Mesendoderm (in vitro differentiated cells): Measurements from ENCODE around the gene MYO1B.

Source experiments
- DNase-seq: peaks from one replicate; pipeline ENCODE4 v3.0.0; 2013
- H2AK5ac ChIP-seq: 2 replicates; pipeline ENCODE4 v1.6.1; 2013; ENCODE audit warnings: low read length, inconsistent platforms
- H2BK120ac ChIP-seq: 2 replicates; pipeline ENCODE4 v1.6.1; 2013; ENCODE audit warnings: low read depth, mild to moderate bottlenecking, low read length, moderate library complexity, mixed read lengths
- H2BK15ac ChIP-seq: replicated peaks from 2 replicates; pipeline ENCODE4 v1.6.1; 2013; ENCODE audit warnings: low read depth, mild to moderate bottlenecking, moderate library complexity
- H2BK5ac ChIP-seq: 2 replicates; pipeline ENCODE4 v1.6.1; 2013; ENCODE audit warnings: low read length, inconsistent platforms
- H3K18ac ChIP-seq: 2 replicates; pipeline ENCODE4 v1.6.1; 2013; ENCODE audit warnings: mild to moderate bottlenecking, low read length, mixed read lengths
- H3K23ac ChIP-seq: one replicate; pipeline ENCODE4 v1.6.1; 2013; ENCODE audit warnings: low read length
- H3K27ac ChIP-seq: 2 replicates; pipeline ENCODE4 v1.5.1; 2013; ENCODE audit warnings: low read depth, mild to moderate bottlenecking, inconsistent platforms, low read length, moderate library complexity
- H3K27me3 ChIP-seq: 2 replicates; pipeline ENCODE4 v1.6.1; 2013; ENCODE audit warnings: low read length, control low read depth, mild to moderate bottlenecking, inconsistent platforms; ENCODE audit not compliant: insufficient read depth, poor library complexity
- H3K36me3 ChIP-seq: 2 replicates; pipeline ENCODE4 v1.6.1; 2013; ENCODE audit warnings: low read length, inconsistent platforms; ENCODE audit not compliant: control insufficient read depth, insufficient read depth
- H3K4ac ChIP-seq: one replicate; pipeline ENCODE4 v1.6.1; 2013; ENCODE audit warnings: low read depth, mild to moderate bottlenecking, low read length, moderate library complexity
- H3K4me1 ChIP-seq: 2 replicates; pipeline ENCODE4 v1.6.1; 2013; ENCODE audit warnings: low read depth, low read length, inconsistent platforms; ENCODE audit not compliant: control insufficient read depth
- H3K4me2 ChIP-seq: 2 replicates; pipeline ENCODE4 v1.6.1; 2013; ENCODE audit warnings: low read length
- H3K4me3 ChIP-seq: 2 replicates; pipeline ENCODE4 v1.5.1; 2013; ENCODE audit warnings: mild to moderate bottlenecking, low read length
- H3K56ac ChIP-seq: one replicate; pipeline ENCODE4 v1.6.1; 2013; ENCODE audit warnings: low read length
- H3K79me1 ChIP-seq: 2 replicates; pipeline ENCODE4 v1.6.1; 2013; ENCODE audit warnings: low read length, inconsistent platforms
- H3K79me2 ChIP-seq: 2 replicates; pipeline ENCODE4 v1.6.1; 2013; ENCODE audit warnings: mild to moderate bottlenecking, low read length; ENCODE audit not compliant: control insufficient read depth, insufficient read depth
- H3K9ac ChIP-seq: 2 replicates; pipeline ENCODE4 v1.6.1; 2013; ENCODE audit warnings: low read length, inconsistent platforms
- H4K5ac ChIP-seq: one replicate; pipeline ENCODE4 v1.6.1; 2013; ENCODE audit warnings: low read length
- H4K8ac ChIP-seq: one replicate; pipeline ENCODE4 v1.6.1; 2013; ENCODE audit warnings: low read depth, mild to moderate bottlenecking, control low read depth, low read length, moderate library complexity
- WGBS: extraction: QIAGEN DNeasy Blood & Tissue Kit; methylation state at CpG from one replicate; pipeline ENCODE4 v1.1.7; 2013; ENCODE audit warnings: low lambda C conversion rate, missing lambda C conversion rate; ENCODE audit not compliant: insufficient coverage; ENCODE audit errors: extremely low coverage; 5-methylcytosine and 5-hydroxymethylcytosine counted together

The MYO1B gene

GRCh38 chr2:191202209-191202721, 42.9 kb upstream of the MYO1B start:
- Histone ChIP-seq H3K27ac (no peak overlapping the region), H2BK15ac (no peak overlapping the region), H2AK5ac (no peak overlapping the region), H3K23ac (no peak overlapping the region), H3K9ac (no peak overlapping the region), H3K79me2 (no peaks in the 10 kb centered on the region), H3K56ac (no peak overlapping the region), H2BK5ac (no peak overlapping the region), H3K4me2 (no peak overlapping the region), H3K79me1 (no peaks in the 10 kb centered on the region), H4K8ac (no peak overlapping the region), H2BK120ac (no peak overlapping the region), H4K5ac (no peak overlapping the region), H3K18ac (no peak overlapping the region), H3K36me3 (no peaks in the 10 kb centered on the region), H3K4me3 (no peak overlapping the region), H3K4ac (no peak overlapping the region), H3K4me1 (no peaks in the 10 kb centered on the region), H3K27me3 (no peaks in the 10 kb centered on the region)
- WGBS, result no CpG with 5 or more reads among the region's 2 CpGs
- no peak for DNase-seq

DNA sequence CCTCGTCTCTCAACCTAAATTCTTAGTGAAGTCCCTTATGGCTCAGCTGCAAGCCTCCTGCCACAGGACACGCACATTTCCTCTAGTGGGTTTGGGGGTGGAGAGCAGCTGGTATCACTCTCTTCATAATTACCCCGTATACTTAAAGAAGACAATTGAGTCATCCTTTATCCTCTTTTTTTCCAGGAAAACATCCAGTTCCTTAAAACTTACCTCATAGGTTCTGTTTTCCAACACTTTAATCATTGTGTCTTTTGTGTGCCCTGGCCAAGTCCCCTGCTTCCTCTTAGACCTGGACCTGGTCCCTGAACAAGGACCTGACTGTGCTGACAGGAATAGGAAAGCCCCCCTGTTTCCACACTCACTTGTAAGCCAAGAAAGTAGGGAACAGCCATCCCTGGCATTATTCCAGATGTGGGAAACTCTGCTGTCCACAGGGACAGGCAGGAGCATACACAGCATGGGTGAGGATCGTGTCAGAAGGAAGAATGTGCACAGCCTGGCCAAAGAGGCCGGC, 42.3 kb upstream of the MYO1B start:
- no peak overlapping the region for H2AK5ac ChIP-seq
- no peak overlapping the region for H2BK15ac ChIP-seq
- H3K4me2 ChIP-seq, result no peak overlapping the region
- no peaks in the 10 kb centered on the region for H3K27me3 ChIP-seq
- no peak overlapping the region for H3K9ac ChIP-seq
- no peak for DNase-seq
- no peaks in the 10 kb centered on the region for H3K36me3 ChIP-seq
- H2BK5ac ChIP-seq, result no peak overlapping the region
- no peaks in the 10 kb centered on the region for H3K79me2 ChIP-seq
- H3K4me3 ChIP-seq, result no peak overlapping the region
- H2BK120ac ChIP-seq, result no peak overlapping the region
- H3K56ac ChIP-seq, result no peak overlapping the region
- WGBS, result no CpG with 5 or more reads among the region's 5 CpGs
- H3K79me1 ChIP-seq, result no peaks in the 10 kb centered on the region
- no peaks in the 10 kb centered on the region for H3K4me1 ChIP-seq
- no peak overlapping the region for H3K23ac ChIP-seq
- H4K8ac ChIP-seq, result no peak overlapping the region
- no peak overlapping the region for H3K4ac ChIP-seq
- H3K18ac ChIP-seq, result no peak overlapping the region
- no peak overlapping the region for H3K27ac ChIP-seq
- H4K5ac ChIP-seq, result no peak overlapping the region

DNA sequence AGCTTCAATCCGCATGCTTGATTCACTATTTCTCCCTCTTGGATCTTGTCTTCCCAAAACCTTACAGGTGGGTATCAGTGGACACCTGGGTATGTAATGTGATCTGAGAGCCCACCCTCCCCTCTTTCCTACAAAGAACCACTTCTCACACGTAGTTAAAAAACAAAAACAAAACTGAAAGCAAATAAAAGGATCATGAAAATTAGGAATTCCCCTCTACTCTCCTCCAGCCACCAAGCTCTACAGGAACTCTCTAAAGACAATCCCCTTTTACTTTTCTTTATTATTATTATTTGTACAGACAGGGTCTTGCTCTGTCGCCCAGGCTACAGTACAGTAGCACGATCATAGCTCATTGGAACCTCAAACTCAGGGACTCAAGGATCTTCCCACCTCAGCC, 40.8 kb upstream of the MYO1B start:
- Histone ChIP-seq H2BK120ac (no peak overlapping the region), H2AK5ac (no peak overlapping the region), H2BK5ac (no peak overlapping the region), H3K79me2 (no peaks in the 10 kb centered on the region), H3K27me3 (no peaks in the 10 kb centered on the region), H4K5ac (no peak overlapping the region), H3K4me1 (no peaks in the 10 kb centered on the region), H3K23ac (no peak overlapping the region), H3K4me3 (no peak overlapping the region), H4K8ac (no peak overlapping the region), H3K4me2 (no peak overlapping the region), H3K79me1 (no peaks in the 10 kb centered on the region), H2BK15ac (no peak overlapping the region), H3K36me3 (no peaks in the 10 kb centered on the region), H3K27ac (no peak overlapping the region), H3K56ac (no peak overlapping the region), H3K9ac (no peak overlapping the region), H3K4ac (no peak overlapping the region), H3K18ac (no peak overlapping the region)
- no peak for DNase-seq
- no CpG with 5 or more reads among the region's 4 CpGs for WGBS

DNA sequence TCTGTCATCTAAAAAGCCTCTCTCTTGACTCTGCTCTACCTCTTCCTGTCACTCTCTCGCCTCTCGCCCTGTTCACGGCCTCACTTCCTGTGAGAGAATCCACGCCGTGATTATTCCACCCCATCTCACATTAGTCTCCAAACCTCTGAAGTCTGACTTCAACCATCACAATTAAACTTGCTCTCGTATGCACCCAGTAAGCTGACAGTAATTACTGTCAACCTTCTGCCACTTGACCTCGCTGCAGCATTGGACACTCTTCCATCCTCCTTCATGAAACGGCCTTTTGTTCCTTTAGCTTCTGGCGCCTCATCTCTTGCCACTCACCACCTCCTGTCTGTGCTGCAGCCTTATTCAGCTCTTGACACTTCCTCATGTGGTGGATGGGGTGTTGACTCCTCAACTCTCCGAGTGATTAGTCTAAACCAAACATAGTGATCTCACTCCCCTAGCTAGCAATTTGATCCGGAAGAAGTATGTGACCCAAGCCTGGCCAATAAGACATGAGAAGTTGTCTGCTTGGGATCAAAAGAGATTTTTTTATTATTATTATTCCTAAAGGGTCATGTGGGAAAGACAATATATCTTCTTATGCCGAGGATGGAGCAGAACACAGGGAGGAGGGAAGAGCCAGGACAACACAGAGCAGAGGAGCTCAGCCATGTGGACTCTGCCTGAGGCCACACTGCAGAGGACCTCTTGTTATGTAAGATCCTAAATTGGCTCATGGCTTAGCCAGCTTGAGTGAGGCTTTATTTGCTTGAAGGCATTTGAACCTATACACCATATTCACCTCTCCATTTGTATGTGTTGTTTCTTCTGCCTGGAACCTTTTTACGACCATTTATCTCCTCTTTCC, 38.4 kb upstream of the MYO1B start:
- Histone ChIP-seq H2AK5ac (no peak overlapping the region), H3K4me2 (no peak overlapping the region), H3K27ac (no peak overlapping the region), H3K9ac (no peak overlapping the region), H3K4ac (no peak overlapping the region), H3K56ac (no peak overlapping the region), H3K36me3 (no peaks in the 10 kb centered on the region), H3K27me3 (no peaks in the 10 kb centered on the region), H3K79me1 (no peaks in the 10 kb centered on the region), H3K18ac (no peak overlapping the region), H2BK15ac (no peak overlapping the region), H3K4me1 (no peaks in the 10 kb centered on the region), H3K23ac (no peak overlapping the region), H2BK120ac (no peak overlapping the region), H3K4me3 (no peak overlapping the region), H4K5ac (no peak overlapping the region), H3K79me2 (no peaks in the 10 kb centered on the region), H2BK5ac (no peak overlapping the region), H4K8ac (peak overlapping the region; percentile 13)
- no CpG with 5 or more reads among the region's 13 CpGs for WGBS
- no peak for DNase-seq

DNA sequence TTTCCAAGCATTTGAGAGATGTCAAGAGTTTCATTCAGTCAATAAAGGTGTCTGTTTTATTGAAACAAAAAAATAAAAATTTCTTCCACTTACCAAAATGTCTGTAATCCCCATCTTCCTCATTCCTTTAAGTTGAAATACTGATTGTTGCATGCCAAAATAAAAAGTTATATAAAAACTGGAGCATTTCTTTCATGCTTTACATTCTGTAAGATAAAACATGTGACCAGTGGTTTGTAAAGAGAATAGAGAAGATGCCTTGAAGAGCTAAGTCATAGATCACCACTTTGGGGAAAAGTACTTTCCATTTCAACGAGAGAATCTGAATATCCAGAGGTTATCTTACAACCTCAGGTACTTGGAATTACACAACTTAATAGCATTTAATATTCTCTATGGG, 35.9 kb upstream of the MYO1B start:
- H3K4me1 ChIP-seq, result no peaks in the 10 kb centered on the region
- WGBS, result no CpG with 5 or more reads among the region's 1 CpG
- H4K8ac ChIP-seq, result no peak overlapping the region
- H3K23ac ChIP-seq, result no peak overlapping the region
- H3K4me2 ChIP-seq, result no peak overlapping the region
- H3K79me2 ChIP-seq, result no peaks in the 10 kb centered on the region
- no peak overlapping the region for H3K9ac ChIP-seq
- H3K27me3 ChIP-seq, result no peaks in the 10 kb centered on the region
- no peak overlapping the region for H3K18ac ChIP-seq
- H3K4me3 ChIP-seq, result no peak overlapping the region
- no peak overlapping the region for H4K5ac ChIP-seq
- no peaks in the 10 kb centered on the region for H3K36me3 ChIP-seq
- no peak overlapping the region for H3K56ac ChIP-seq
- H2AK5ac ChIP-seq, result no peak overlapping the region
- H2BK120ac ChIP-seq, result no peak overlapping the region
- no peak overlapping the region for H3K27ac ChIP-seq
- H2BK15ac ChIP-seq, result no peak overlapping the region
- H3K79me1 ChIP-seq, result no peaks in the 10 kb centered on the region
- no peak for DNase-seq
- no peak overlapping the region for H2BK5ac ChIP-seq
- H3K4ac ChIP-seq, result no peak overlapping the region
